Mesothelial cell of epicardium (in vitro differentiated cells): ENCODE measurements around the gene AWAT1. TPM values are rescaled to one million over a fixed set of nuclear protein-coding genes. Genes with fewer than 3 reads are reported as not detected.

Source experiments
- DNase-seq, 2 experiments: peaks; one replicate each; pipeline ENCODE4 v3.0.0; 2021; ENCODE audit warnings: low spot score in 2 of 2; ENCODE audit not compliant: unreplicated experiment in 2 of 2
- H3K27ac Mint-ChIP-seq: 2 replicates; pipeline ENCODE4 v1.8.0; 2021; ENCODE audit warnings: mixed read lengths
- H3K27me3 Mint-ChIP-seq: 2 replicates; pipeline ENCODE4 v1.8.0; 2021; ENCODE audit warnings: low read depth, mixed read lengths
- H3K36me3 Mint-ChIP-seq: 2 replicates; pipeline ENCODE4 v1.8.0; 2021; ENCODE audit warnings: mixed read lengths
- H3K4me1 Mint-ChIP-seq: 2 replicates; pipeline ENCODE4 v1.8.0; 2021; ENCODE audit warnings: mixed read lengths
- H3K4me3 Mint-ChIP-seq: 2 replicates; pipeline ENCODE4 v1.8.0; 2021; ENCODE audit warnings: mild to moderate bottlenecking, moderate library complexity, mixed read lengths
- H3K9me3 Mint-ChIP-seq: 2 replicates; pipeline ENCODE4 v1.8.0; 2021; ENCODE audit warnings: mixed read lengths
- CTCF ChIP-seq: fragments of 200-600 bp; sonication (generic); IDR thresholded peaks from one replicate; pipeline ENCODE4 v1.5.0; 2021; ENCODE audit warnings: antibody characterized with exemption; ENCODE audit not compliant: unreplicated experiment
- total RNA-seq: library from RNA; stranded (reverse); gene quantifications from 3 replicates; pipeline ENCODE4 v1.2.1, GENCODE V29; 2021

Gene AWAT1
- total RNA-seq, 1 donor from 2014 or later: not detected

DNA sequence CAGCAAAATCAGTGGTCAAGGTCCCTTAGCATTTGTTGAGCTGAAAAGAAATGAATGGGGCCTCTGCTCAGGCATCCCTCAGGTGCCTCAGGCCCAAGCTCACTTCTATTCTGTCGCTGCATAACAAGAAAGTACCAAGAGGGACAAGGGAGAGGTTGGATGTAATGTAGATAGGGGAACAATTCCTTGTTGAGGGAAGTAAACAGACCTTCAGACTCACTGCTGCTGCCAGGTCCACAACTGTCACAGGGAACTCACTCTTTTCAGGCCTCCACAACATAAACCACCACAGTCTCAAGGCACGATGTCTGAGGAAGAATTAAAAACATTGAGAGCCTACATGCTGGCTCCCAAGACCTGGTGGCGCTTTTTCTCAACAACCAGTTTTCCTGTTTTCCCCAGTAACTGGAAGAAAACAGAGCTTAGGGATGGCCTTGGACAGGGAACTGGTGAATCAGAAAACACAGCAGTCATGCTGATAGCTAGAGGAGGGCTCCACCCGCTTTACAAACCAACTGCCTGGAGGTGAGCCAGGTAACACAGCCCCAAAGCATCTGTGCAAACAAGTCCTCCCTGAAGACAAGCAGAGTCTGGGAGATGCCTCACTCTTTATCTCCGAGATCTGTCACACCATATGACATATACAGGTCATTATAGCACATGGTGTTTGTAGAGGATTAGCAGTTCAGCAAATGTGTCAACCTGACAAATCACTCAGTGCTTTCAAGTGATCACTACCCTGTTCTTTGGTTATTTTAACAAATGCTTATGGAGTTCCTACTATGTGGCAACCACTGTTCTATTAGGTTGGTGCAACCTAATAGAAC is 14.3 kb upstream of the AWAT1 start:
- peaks cover 3% of the 10 kb centered on the region for H3K27me3 Mint-ChIP-seq
- DNase-seq: no peak
- H3K27ac Mint-ChIP-seq: no peak overlapping the region
- no peaks in the 10 kb centered on the region for H3K4me1 Mint-ChIP-seq
- peaks cover 13% of the 10 kb centered on the region for H3K9me3 Mint-ChIP-seq
- no peak for TF ChIP-seq CTCF
- no peak overlapping the region for H3K4me3 Mint-ChIP-seq
- H3K36me3 Mint-ChIP-seq: no peaks in the 10 kb centered on the region

GRCh38 chrX:70226048-70226447 is 8.4 kb upstream of the AWAT1 start:
- H3K36me3 Mint-ChIP-seq: no peaks in the 10 kb centered on the region
- no peak for TF ChIP-seq CTCF
- H3K27me3 Mint-ChIP-seq: peaks cover 3% of the 10 kb centered on the region
- H3K27ac Mint-ChIP-seq: no peak overlapping the region
- H3K4me1 Mint-ChIP-seq: no peaks in the 10 kb centered on the region
- peaks cover 12% of the 10 kb centered on the region for H3K9me3 Mint-ChIP-seq
- no peak overlapping the region for H3K4me3 Mint-ChIP-seq
- no peak for DNase-seq

DNA sequence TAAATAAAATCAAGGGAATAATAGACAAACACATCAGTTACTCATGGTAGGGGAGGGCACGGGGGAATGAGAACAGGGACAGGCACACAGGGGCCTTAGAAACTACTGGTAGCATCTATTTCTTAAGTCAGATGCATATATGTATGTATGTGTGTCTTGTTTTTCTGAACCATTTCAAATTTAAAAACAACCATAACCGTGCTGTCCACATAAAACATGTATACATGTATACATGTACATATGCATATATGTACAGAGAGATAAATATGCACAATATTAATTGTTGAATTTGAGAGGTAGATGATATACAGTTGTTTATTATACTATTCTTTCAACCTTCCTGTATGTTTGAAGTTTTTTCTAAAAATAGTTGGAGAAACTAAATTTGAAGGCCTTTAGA is 7.8 kb upstream of the AWAT1 start:
- DNase-seq: no peak
- Mint-ChIP-seq H3K4me3 (no peak overlapping the region), H3K36me3 (no peaks in the 10 kb centered on the region), H3K27ac (no peak overlapping the region), H3K4me1 (no peaks in the 10 kb centered on the region), H3K9me3 (peaks cover 9% of the 10 kb centered on the region), H3K27me3 (no peaks in the 10 kb centered on the region)
- TF ChIP-seq CTCF: no peak

DNA sequence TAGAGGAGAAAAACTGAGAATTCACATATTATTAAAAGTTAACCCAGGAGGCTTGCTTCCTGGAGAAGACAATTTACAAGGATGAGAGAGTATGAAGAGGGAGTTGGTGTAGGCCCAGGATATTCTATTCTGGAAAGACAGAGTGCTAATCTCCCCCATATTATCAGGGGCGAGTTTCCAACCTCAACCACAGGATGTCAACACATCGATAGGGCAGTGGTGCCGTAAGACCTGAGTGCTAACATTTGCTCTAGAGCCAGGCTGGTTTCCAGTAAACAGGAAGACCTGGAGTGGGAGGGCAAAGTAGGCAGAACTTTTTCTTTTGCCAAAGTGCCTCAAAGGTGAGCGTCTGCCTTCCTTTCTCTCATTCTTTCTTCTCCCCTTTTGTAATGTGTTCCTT is 2.8 kb upstream of the AWAT1 start:
- peaks cover 14% of the 10 kb centered on the region for H3K27me3 Mint-ChIP-seq
- H3K4me3 Mint-ChIP-seq: no peak overlapping the region
- no peaks in the 10 kb centered on the region for H3K36me3 Mint-ChIP-seq
- DNase-seq: no peak
- no peak for TF ChIP-seq CTCF
- no peak overlapping the region for H3K27ac Mint-ChIP-seq
- H3K4me1 Mint-ChIP-seq: no peaks in the 10 kb centered on the region
- H3K9me3 Mint-ChIP-seq: peaks cover 14% of the 10 kb centered on the region

DNA sequence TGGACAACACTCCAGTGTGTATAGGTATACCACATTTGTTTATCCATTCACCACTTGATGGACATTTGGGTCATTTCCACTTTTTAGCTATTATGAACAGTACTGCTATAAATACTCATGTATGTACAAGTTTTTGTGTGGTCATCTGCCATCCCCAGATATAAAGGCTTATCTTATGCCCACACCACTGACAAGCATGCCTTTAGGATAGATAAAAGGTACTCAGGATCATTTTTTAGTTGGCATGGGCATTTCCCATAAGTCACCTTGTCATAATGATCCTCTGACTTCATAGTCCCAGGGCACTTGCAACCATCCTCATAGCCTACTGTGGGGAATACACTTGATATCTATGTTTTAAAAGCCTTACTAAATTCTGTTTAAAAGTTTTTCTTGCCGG is 6.3 kb downstream of the AWAT1 start:
- Mint-ChIP-seq H3K4me3 (no peak overlapping the region), H3K27me3 (peaks cover 6% of the 10 kb centered on the region), H3K27ac (no peak overlapping the region), H3K4me1 (no peaks in the 10 kb centered on the region), H3K36me3 (no peaks in the 10 kb centered on the region), H3K9me3 (peaks cover 11% of the 10 kb centered on the region)
- no peak for DNase-seq
- no peak for TF ChIP-seq CTCF
